Measurements from ENCODE around the gene DOCK9.

Gene DOCK9

GRCh38 chr13:98780451-98780850 lies 197.4 kb downstream of the DOCK9 start:
- peaks cover 0 to 12% of the 10 kb centered on the region in 2 donors for H3K4me1 ChIP-seq (ENCODE audit: control insufficient read depth in 2 of 2, insufficient read depth in 2 of 2, low read length in 2 of 2)
- H3K27me3 ChIP-seq (ENCODE audit: control insufficient read depth in 2 of 2, insufficient read depth in 2 of 2, low read length in 2 of 2) = no peaks in the 10 kb centered on the region
- no peak overlapping the region for H3K27ac ChIP-seq (ENCODE audit: low read depth in 2 of 2, low read length in 2 of 2)
- no peaks in the 10 kb centered on the region for H3K9me3 ChIP-seq (ENCODE audit: control insufficient read depth in 2 of 2, low read length in 2 of 2)
- H3K9ac ChIP-seq (ENCODE audit: low read depth in 1 of 2, low read length in 2 of 2) = no peak overlapping the region
- H3K4me3 ChIP-seq (ENCODE audit: low read length in 2 of 2) = no peak overlapping the region
- H3K36me3 ChIP-seq (ENCODE audit: control insufficient read depth in 2 of 2, insufficient read depth in 2 of 2, low read length in 2 of 2) = no peaks in the 10 kb centered on the region

DNA sequence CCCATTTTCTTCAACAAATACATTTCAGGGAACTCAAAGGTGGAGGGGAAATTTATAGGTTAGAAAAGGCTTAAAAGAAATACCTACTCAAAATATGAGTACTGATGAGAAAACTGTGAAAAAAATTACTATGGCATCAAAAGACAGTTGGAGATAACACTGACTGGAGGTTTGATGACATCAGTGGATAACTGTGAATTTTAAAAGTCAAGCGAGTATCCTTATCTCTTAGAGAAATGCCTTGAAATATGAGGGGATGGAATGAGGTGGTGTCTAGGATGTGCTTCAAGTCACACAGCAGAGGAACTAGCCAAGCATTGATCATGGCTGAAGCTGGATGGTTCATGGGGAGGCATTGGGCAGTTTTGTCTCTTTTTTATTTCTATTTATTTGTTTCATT lies 198.2 kb downstream of the DOCK9 start:
- H3K4me1 ChIP-seq (ENCODE audit: control insufficient read depth in 2 of 2, insufficient read depth in 2 of 2, low read length in 2 of 2) = peaks cover 0 to 7% of the 10 kb centered on the region in 2 donors
- no peaks in the 10 kb centered on the region for H3K9me3 ChIP-seq (ENCODE audit: control insufficient read depth in 2 of 2, low read length in 2 of 2)
- H3K27ac ChIP-seq (ENCODE audit: low read depth in 2 of 2, low read length in 2 of 2) = no peak overlapping the region
- H3K36me3 ChIP-seq (ENCODE audit: control insufficient read depth in 2 of 2, insufficient read depth in 2 of 2, low read length in 2 of 2) = no peaks in the 10 kb centered on the region
- no peak overlapping the region for H3K9ac ChIP-seq (ENCODE audit: low read depth in 1 of 2, low read length in 2 of 2)
- H3K27me3 ChIP-seq (ENCODE audit: control insufficient read depth in 2 of 2, insufficient read depth in 2 of 2, low read length in 2 of 2) = no peaks in the 10 kb centered on the region
- no peak overlapping the region for H3K4me3 ChIP-seq (ENCODE audit: low read length in 2 of 2)

DNA sequence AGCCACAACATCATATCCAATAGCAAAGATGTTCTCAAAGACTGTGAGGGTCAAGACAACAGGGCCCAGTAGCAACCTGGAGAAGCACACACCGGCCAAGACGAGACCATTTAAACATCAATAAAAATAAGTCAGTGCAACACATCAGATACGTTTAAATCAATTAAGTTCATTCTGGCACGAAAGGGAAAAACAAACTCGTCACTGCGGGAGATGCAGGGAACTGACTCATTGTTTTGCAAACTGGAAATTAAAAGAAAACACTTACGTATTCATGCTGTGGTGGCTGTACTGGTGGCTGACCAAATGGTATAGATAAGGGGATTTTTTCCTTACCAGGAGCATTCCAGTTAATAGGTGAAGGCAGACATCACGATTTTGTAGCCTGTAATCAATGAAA lies 199.1 kb downstream of the DOCK9 start:
- H3K36me3 ChIP-seq (ENCODE audit: control insufficient read depth in 2 of 2, insufficient read depth in 2 of 2, low read length in 2 of 2) = no peaks in the 10 kb centered on the region
- no peak overlapping the region for H3K9ac ChIP-seq (ENCODE audit: low read depth in 1 of 2, low read length in 2 of 2)

GRCh38 chr13:98776644-98777043 lies 201.2 kb downstream of the DOCK9 start:
- no peaks in the 10 kb centered on the region for H3K9me3 ChIP-seq (ENCODE audit: control insufficient read depth in 2 of 2, low read length in 2 of 2)
- H3K4me1 ChIP-seq (ENCODE audit: control insufficient read depth in 2 of 2, insufficient read depth in 2 of 2, low read length in 2 of 2) = peaks cover 3 to 11% of the 10 kb centered on the region in 2 donors
- no peaks in the 10 kb centered on the region for H3K36me3 ChIP-seq (ENCODE audit: control insufficient read depth in 2 of 2, insufficient read depth in 2 of 2, low read length in 2 of 2)
- H3K4me3 ChIP-seq (ENCODE audit: low read length in 2 of 2) = no peak overlapping the region
- H3K27ac ChIP-seq (ENCODE audit: low read depth in 2 of 2, low read length in 2 of 2) = no peak overlapping the region
- no peak overlapping the region for H3K9ac ChIP-seq (ENCODE audit: low read depth in 1 of 2, low read length in 2 of 2)
- no peaks in the 10 kb centered on the region for H3K27me3 ChIP-seq (ENCODE audit: control insufficient read depth in 2 of 2, insufficient read depth in 2 of 2, low read length in 2 of 2)

More for the DNA sequence above, 199.1 kb downstream of the DOCK9 start:
- H3K27ac ChIP-seq (ENCODE audit: low read depth in 2 of 2, low read length in 2 of 2) = no peak overlapping the region
- no peaks in the 10 kb centered on the region for H3K9me3 ChIP-seq (ENCODE audit: control insufficient read depth in 2 of 2, low read length in 2 of 2)
- peaks cover 0 to 7% of the 10 kb centered on the region in 2 donors for H3K4me1 ChIP-seq (ENCODE audit: control insufficient read depth in 2 of 2, insufficient read depth in 2 of 2, low read length in 2 of 2)
- H3K27me3 ChIP-seq (ENCODE audit: control insufficient read depth in 2 of 2, insufficient read depth in 2 of 2, low read length in 2 of 2) = no peaks in the 10 kb centered on the region
- no peak overlapping the region for H3K4me3 ChIP-seq (ENCODE audit: low read length in 2 of 2)

GRCh38 chr13:98775844-98776598 lies 201.8 kb downstream of the DOCK9 start:
- H3K4me1 ChIP-seq (ENCODE audit: control insufficient read depth in 2 of 2, insufficient read depth in 2 of 2, low read length in 2 of 2) = peaks cover 3 to 12% of the 10 kb centered on the region in 2 donors
- no peak overlapping the region for H3K4me3 ChIP-seq (ENCODE audit: low read length in 2 of 2)
- no peaks in the 10 kb centered on the region for H3K9me3 ChIP-seq (ENCODE audit: control insufficient read depth in 2 of 2, low read length in 2 of 2)
- no peaks in the 10 kb centered on the region for H3K27me3 ChIP-seq (ENCODE audit: control insufficient read depth in 2 of 2, insufficient read depth in 2 of 2, low read length in 2 of 2)
- H3K9ac ChIP-seq (ENCODE audit: low read depth in 1 of 2, low read length in 2 of 2) = no peak overlapping the region
- no peaks in the 10 kb centered on the region for H3K36me3 ChIP-seq (ENCODE audit: control insufficient read depth in 2 of 2, insufficient read depth in 2 of 2, low read length in 2 of 2)
- H3K27ac ChIP-seq (ENCODE audit: low read depth in 2 of 2, low read length in 2 of 2) = no peak overlapping the region

- no peak overlapping the region for H3K4me3 ChIP-seq (ENCODE audit: low read length in 2 of 2)
- H3K9ac ChIP-seq (ENCODE audit: low read depth in 1 of 2, low read length in 2 of 2) = no peak overlapping the region
- H3K27me3 ChIP-seq (ENCODE audit: control insufficient read depth in 2 of 2, insufficient read depth in 2 of 2, low read length in 2 of 2) = no peaks in the 10 kb centered on the region
- no peaks in the 10 kb centered on the region for H3K36me3 ChIP-seq (ENCODE audit: control insufficient read depth in 2 of 2, insufficient read depth in 2 of 2, low read length in 2 of 2)
- H3K27ac ChIP-seq (ENCODE audit: low read depth in 2 of 2, low read length in 2 of 2) = no peak overlapping the region
- H3K4me1 ChIP-seq (ENCODE audit: control insufficient read depth in 2 of 2, insufficient read depth in 2 of 2, low read length in 2 of 2) = peaks cover 3 to 12% of the 10 kb centered on the region in 2 donors
- peaks cover 0 to 1% of the 10 kb centered on the region in 2 donors for H3K9me3 ChIP-seq (ENCODE audit: control insufficient read depth in 2 of 2, low read length in 2 of 2)
Observed at GRCh38 chr13:98775386-98775785, 202.5 kb downstream of the DOCK9 start.

DNA sequence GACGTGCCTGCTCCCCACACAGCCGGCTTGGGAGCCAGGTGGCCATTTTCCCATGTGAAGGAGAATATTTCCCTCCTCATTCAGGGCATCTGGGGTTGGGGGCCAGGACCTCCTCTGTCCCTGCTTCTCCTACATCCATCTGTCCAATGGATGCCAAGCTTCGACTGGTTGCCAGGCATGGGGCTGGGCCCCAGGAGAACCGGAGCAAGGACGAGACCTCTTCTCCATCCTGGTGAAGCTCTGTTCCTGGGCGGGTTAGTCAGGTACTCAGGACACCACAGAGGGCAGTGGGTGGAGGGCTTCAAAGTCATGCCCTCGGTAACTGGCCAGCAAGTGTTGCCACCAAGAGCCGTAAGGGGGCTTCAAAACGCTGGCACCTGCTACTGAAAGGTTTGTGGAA lies 203.1 kb downstream of the DOCK9 start:
- Histone ChIP-seq H3K4me3 (ENCODE audit: low read length in 2 of 2) (no peak overlapping the region), H3K27ac (ENCODE audit: low read depth in 2 of 2, low read length in 2 of 2) (no peak overlapping the region), H3K9me3 (ENCODE audit: control insufficient read depth in 2 of 2, low read length in 2 of 2) (peaks cover 0 to 4% of the 10 kb centered on the region in 2 donors), H3K9ac (ENCODE audit: low read depth in 1 of 2, low read length in 2 of 2) (no peak overlapping the region), H3K36me3 (ENCODE audit: control insufficient read depth in 2 of 2, insufficient read depth in 2 of 2, low read length in 2 of 2) (no peaks in the 10 kb centered on the region), H3K4me1 (ENCODE audit: control insufficient read depth in 2 of 2, insufficient read depth in 2 of 2, low read length in 2 of 2) (peaks cover 3 to 12% of the 10 kb centered on the region in 2 donors), H3K27me3 (ENCODE audit: control insufficient read depth in 2 of 2, insufficient read depth in 2 of 2, low read length in 2 of 2) (no peaks in the 10 kb centered on the region)

GRCh38 chr13:98773921-98774320 lies 203.9 kb downstream of the DOCK9 start:
- H3K27ac ChIP-seq (ENCODE audit: low read depth in 2 of 2, low read length in 2 of 2) = no peak overlapping the region
- peaks cover 3 to 12% of the 10 kb centered on the region in 2 donors for H3K4me1 ChIP-seq (ENCODE audit: control insufficient read depth in 2 of 2, insufficient read depth in 2 of 2, low read length in 2 of 2)
- peaks cover 0 to 4% of the 10 kb centered on the region in 2 donors for H3K9me3 ChIP-seq (ENCODE audit: control insufficient read depth in 2 of 2, low read length in 2 of 2)
- no peak overlapping the region for H3K4me3 ChIP-seq (ENCODE audit: low read length in 2 of 2)
- H3K36me3 ChIP-seq (ENCODE audit: control insufficient read depth in 2 of 2, insufficient read depth in 2 of 2, low read length in 2 of 2) = no peaks in the 10 kb centered on the region
- H3K9ac ChIP-seq (ENCODE audit: low read depth in 1 of 2, low read length in 2 of 2) = no peak overlapping the region
- H3K27me3 ChIP-seq (ENCODE audit: control insufficient read depth in 2 of 2, insufficient read depth in 2 of 2, low read length in 2 of 2) = no peaks in the 10 kb centered on the region

- no peaks in the 10 kb centered on the region for H3K27me3 ChIP-seq (ENCODE audit: control insufficient read depth in 2 of 2, insufficient read depth in 2 of 2, low read length in 2 of 2)
- no peaks in the 10 kb centered on the region for H3K36me3 ChIP-seq (ENCODE audit: control insufficient read depth in 2 of 2, insufficient read depth in 2 of 2, low read length in 2 of 2)
- H3K4me3 ChIP-seq (ENCODE audit: low read length in 2 of 2) = no peak overlapping the region
- H3K27ac ChIP-seq (ENCODE audit: low read depth in 2 of 2, low read length in 2 of 2) = no peak overlapping the region
- H3K4me1 ChIP-seq (ENCODE audit: control insufficient read depth in 2 of 2, insufficient read depth in 2 of 2, low read length in 2 of 2) = peaks cover 3 to 12% of the 10 kb centered on the region in 2 donors
- no peak overlapping the region for H3K9ac ChIP-seq (ENCODE audit: low read depth in 1 of 2, low read length in 2 of 2)
- peaks cover 0 to 4% of the 10 kb centered on the region in 2 donors for H3K9me3 ChIP-seq (ENCODE audit: control insufficient read depth in 2 of 2, low read length in 2 of 2)
Observed at GRCh38 chr13:98772794-98773452, 204.9 kb downstream of the DOCK9 start.

- no peaks in the 10 kb centered on the region for H3K27me3 ChIP-seq (ENCODE audit: control insufficient read depth in 2 of 2, insufficient read depth in 2 of 2, low read length in 2 of 2)
- no peak overlapping the region for H3K9ac ChIP-seq (ENCODE audit: low read depth in 1 of 2, low read length in 2 of 2)
- H3K36me3 ChIP-seq (ENCODE audit: control insufficient read depth in 2 of 2, insufficient read depth in 2 of 2, low read length in 2 of 2) = no peaks in the 10 kb centered on the region
- H3K27ac ChIP-seq (ENCODE audit: low read depth in 2 of 2, low read length in 2 of 2) = no peak overlapping the region
- no peak overlapping the region for H3K4me3 ChIP-seq (ENCODE audit: low read length in 2 of 2)
- peaks cover 0 to 4% of the 10 kb centered on the region in 2 donors for H3K9me3 ChIP-seq (ENCODE audit: control insufficient read depth in 2 of 2, low read length in 2 of 2)
- H3K4me1 ChIP-seq (ENCODE audit: control insufficient read depth in 2 of 2, insufficient read depth in 2 of 2, low read length in 2 of 2) = peaks cover 3 to 12% of the 10 kb centered on the region in 2 donors
Observed at GRCh38 chr13:98771838-98772611, 205.8 kb downstream of the DOCK9 start.
